ENCODE results near the gene BMS1.

BMS1 gene

GRCh38 chr10:42879380-42880254 lies 97.0 kb downstream of the BMS1 start:
- no peaks in the 10 kb centered on the region for H3K36me3 ChIP-seq (ENCODE audit: insufficient read depth, low read length)
- H3K4me1 ChIP-seq (ENCODE audit: insufficient read depth, low read length, severe bottlenecking): no peaks in the 10 kb centered on the region
- no peaks in the 10 kb centered on the region for H3K9me2 ChIP-seq (ENCODE audit: low read depth, low read length)
- H3F3A ChIP-seq (ENCODE audit: insufficient read depth, low read length): no peaks in the 10 kb centered on the region
- H3K27me3 ChIP-seq (ENCODE audit: insufficient read depth, low read length): peaks cover 3% of the 10 kb centered on the region; the same call in 1 of the 2 replicates
- no peak overlapping the region for H3K27ac ChIP-seq (ENCODE audit: low read depth, low read length, poor library complexity, severe bottlenecking)
- TF ChIP-seq EZH2 (IDR thresholded peaks at IDR 0.05; ENCODE audit: borderline replicate concordance, low read length): no peak
- TF ChIP-seq, protein P1, sequence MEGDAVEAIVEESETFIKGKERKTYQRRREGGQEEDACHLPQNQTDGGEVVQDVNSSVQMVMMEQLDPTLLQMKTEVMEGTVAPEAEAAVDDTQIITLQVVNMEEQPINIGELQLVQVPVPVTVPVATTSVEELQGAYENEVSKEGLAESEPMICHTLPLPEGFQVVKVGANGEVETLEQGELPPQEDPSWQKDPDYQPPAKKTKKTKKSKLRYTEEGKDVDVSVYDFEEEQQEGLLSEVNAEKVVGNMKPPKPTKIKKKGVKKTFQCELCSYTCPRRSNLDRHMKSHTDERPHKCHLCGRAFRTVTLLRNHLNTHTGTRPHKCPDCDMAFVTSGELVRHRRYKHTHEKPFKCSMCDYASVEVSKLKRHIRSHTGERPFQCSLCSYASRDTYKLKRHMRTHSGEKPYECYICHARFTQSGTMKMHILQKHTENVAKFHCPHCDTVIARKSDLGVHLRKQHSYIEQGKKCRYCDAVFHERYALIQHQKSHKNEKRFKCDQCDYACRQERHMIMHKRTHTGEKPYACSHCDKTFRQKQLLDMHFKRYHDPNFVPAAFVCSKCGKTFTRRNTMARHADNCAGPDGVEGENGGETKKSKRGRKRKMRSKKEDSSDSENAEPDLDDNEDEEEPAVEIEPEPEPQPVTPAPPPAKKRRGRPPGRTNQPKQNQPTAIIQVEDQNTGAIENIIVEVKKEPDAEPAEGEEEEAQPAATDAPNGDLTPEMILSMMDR (IDR thresholded peaks at IDR 0.05; ENCODE audit: low read length): no peak
- H2AFZ ChIP-seq (ENCODE audit: low read length): no peak overlapping the region
- H3K4me3 ChIP-seq (ENCODE audit: low read depth, low read length, poor library complexity, severe bottlenecking): no peak overlapping the region
- H3K9me3 ChIP-seq (ENCODE audit: low read length): no peaks in the 10 kb centered on the region
- H4K20me1 ChIP-seq (ENCODE audit: insufficient read depth, low read length): no peaks in the 10 kb centered on the region
- no peaks in the 10 kb centered on the region for H3K79me2 ChIP-seq (ENCODE audit: insufficient read depth, low read length)
- no peak overlapping the region for H3K4me2 ChIP-seq (ENCODE audit: low read length)
- no peak overlapping the region for H3K9ac ChIP-seq (ENCODE audit: low read length)

GRCh38 chr10:42880255-42880620 lies 97.6 kb downstream of the BMS1 start:
- Histone ChIP-seq H3K36me3 (ENCODE audit: insufficient read depth, low read length) (no peaks in the 10 kb centered on the region), H3K79me2 (ENCODE audit: insufficient read depth, low read length) (no peaks in the 10 kb centered on the region), H4K20me1 (ENCODE audit: insufficient read depth, low read length) (no peaks in the 10 kb centered on the region), H3K9me2 (ENCODE audit: low read depth, low read length) (no peaks in the 10 kb centered on the region), H3K9ac (ENCODE audit: low read length) (no peak overlapping the region), H3K27me3 (ENCODE audit: insufficient read depth, low read length) (peaks cover 3% of the 10 kb centered on the region; the same call in 1 of the 2 replicates), H3K4me1 (ENCODE audit: insufficient read depth, low read length, severe bottlenecking) (no peaks in the 10 kb centered on the region), H3K4me2 (ENCODE audit: low read length) (no peak overlapping the region), H3K9me3 (ENCODE audit: low read length) (no peaks in the 10 kb centered on the region), H3K4me3 (ENCODE audit: low read depth, low read length, poor library complexity, severe bottlenecking) (no peak overlapping the region), H3F3A (ENCODE audit: insufficient read depth, low read length) (no peaks in the 10 kb centered on the region), H3K27ac (ENCODE audit: low read depth, low read length, poor library complexity, severe bottlenecking) (no peak overlapping the region), H2AFZ (ENCODE audit: low read length) (no peak overlapping the region)
- TF ChIP-seq EZH2 (IDR thresholded peaks at IDR 0.05; ENCODE audit: borderline replicate concordance, low read length): no peak
- TF ChIP-seq, protein P1 (IDR thresholded peaks at IDR 0.05; ENCODE audit: low read length): no peak

GRCh38 chr10:42882597-42882996 lies 100.0 kb downstream of the BMS1 start:
- H3K4me3 ChIP-seq (ENCODE audit: low read depth, low read length, poor library complexity, severe bottlenecking): no peak overlapping the region
- H3K9ac ChIP-seq (ENCODE audit: low read length): no peak overlapping the region
- H3K9me3 ChIP-seq (ENCODE audit: low read length): no peaks in the 10 kb centered on the region
- H2AFZ ChIP-seq (ENCODE audit: low read length): no peak overlapping the region
- no peaks in the 10 kb centered on the region for H3K36me3 ChIP-seq (ENCODE audit: insufficient read depth, low read length)
- no peaks in the 10 kb centered on the region for H4K20me1 ChIP-seq (ENCODE audit: insufficient read depth, low read length)
- H3K4me2 ChIP-seq (ENCODE audit: low read length): no peak overlapping the region
- H3K27me3 ChIP-seq (ENCODE audit: insufficient read depth, low read length): peaks cover 3% of the 10 kb centered on the region; the same call in 1 of the 2 replicates
- H3K4me1 ChIP-seq (ENCODE audit: insufficient read depth, low read length, severe bottlenecking): no peaks in the 10 kb centered on the region
- no peaks in the 10 kb centered on the region for H3K79me2 ChIP-seq (ENCODE audit: insufficient read depth, low read length)
- TF ChIP-seq, protein P1 (IDR thresholded peaks at IDR 0.05; ENCODE audit: low read length): no peak
- no peak for TF ChIP-seq EZH2 (IDR thresholded peaks at IDR 0.05; ENCODE audit: borderline replicate concordance, low read length)
- no peaks in the 10 kb centered on the region for H3F3A ChIP-seq (ENCODE audit: insufficient read depth, low read length)
- H3K27ac ChIP-seq (ENCODE audit: low read depth, low read length, poor library complexity, severe bottlenecking): no peak overlapping the region
- no peaks in the 10 kb centered on the region for H3K9me2 ChIP-seq (ENCODE audit: low read depth, low read length)

Measured in OCI-LY1 (cell line).